GM19238 (cell line): Measurements from ENCODE around the gene CDKAL1.
"Not testable (repeated sequence)": the region's sequence is repeated elsewhere in the genome, so short reads cannot be mapped to it uniquely, and the experiment has no call there.

ENCODE experiments used
- DNase-seq: peaks from one replicate; pipeline ENCODE4 v3.0.0; 2011; ENCODE audit warnings: low spot score; ENCODE audit not compliant: insufficient read length

Gene CDKAL1

GRCh38 chr6:20633566-20634340 lies 99.5 kb downstream of the CDKAL1 start:
- no peak for DNase-seq

- DNase-seq = no peak
Measured at GRCh38 chr6:20639161-20639560, 104.9 kb downstream of the CDKAL1 start.

- no peak for DNase-seq
Measured at GRCh38 chr6:20640181-20640580, 105.9 kb downstream of the CDKAL1 start.

GRCh38 chr6:20642441-20642840 lies 108.2 kb downstream of the CDKAL1 start:
- DNase-seq = no peak

- DNase-seq = no peak
Measured at GRCh38 chr6:20644667-20645370, 110.6 kb downstream of the CDKAL1 start.

GRCh38 chr6:20645572-20645971 lies 111.3 kb downstream of the CDKAL1 start:
- DNase-seq = not testable (repeated sequence)

GRCh38 chr6:20647585-20647984 lies 113.3 kb downstream of the CDKAL1 start:
- no peak for DNase-seq

- not testable (repeated sequence) for DNase-seq
Measured at GRCh38 chr6:20649696-20650470, 115.6 kb downstream of the CDKAL1 start.

- DNase-seq = no peak
Measured at GRCh38 chr6:20652299-20653084, 118.2 kb downstream of the CDKAL1 start.

- DNase-seq = no peak
Measured at GRCh38 chr6:20653085-20653479, 118.8 kb downstream of the CDKAL1 start.

- DNase-seq = no peak
Measured at GRCh38 chr6:20655317-20655716, 121.1 kb downstream of the CDKAL1 start.

GRCh38 chr6:20657274-20657800 lies 123.1 kb downstream of the CDKAL1 start:
- no peak for DNase-seq

- no peak for DNase-seq
Measured at GRCh38 chr6:20658053-20658452, 123.8 kb downstream of the CDKAL1 start.

- DNase-seq = no peak
Measured at GRCh38 chr6:20658516-20658915, 124.3 kb downstream of the CDKAL1 start.

- DNase-seq = no peak
Measured at GRCh38 chr6:20660534-20660933, 126.3 kb downstream of the CDKAL1 start.

- DNase-seq = no peak
Measured at GRCh38 chr6:20661721-20662120, 127.5 kb downstream of the CDKAL1 start.

GRCh38 chr6:20664250-20664649 lies 130.0 kb downstream of the CDKAL1 start:
- DNase-seq = no peak

- no peak for DNase-seq
Measured at GRCh38 chr6:20665290-20665689, 131.0 kb downstream of the CDKAL1 start.

- no peak for DNase-seq
Measured at GRCh38 chr6:20669571-20670314, 135.5 kb downstream of the CDKAL1 start.

- no peak for DNase-seq
Measured at GRCh38 chr6:20670750-20671149, 136.5 kb downstream of the CDKAL1 start.
